OCI-LY7 (cell line): Measurements from ENCODE around the gene CIT.

ENCODE experiments used
- CTCF ChIP-seq: fragments of 200-600 bp; sonication (generic); conservative IDR thresholded peaks from 2 replicates; pipeline ENCODE4 v1.5.1; 2014; ENCODE audit warnings: mild to moderate bottlenecking, antibody characterized with exemption, low read length, moderate library complexity, mixed read lengths
- EZH2phosphoT487 ChIP-seq: fragments of 200-600 bp; sonication (generic); IDR thresholded peaks from 2 replicates; pipeline ENCODE4 v1.6.1; 2018; ENCODE audit warnings: low read depth, borderline replicate concordance, mild to moderate bottlenecking, mixed run types, antibody characterized with exemption, low read length, moderate library complexity, mixed read lengths

- TF ChIP-seq CTCF (no peak), EZH2phosphoT487 (no peak)
Observed at GRCh38 chr12:119894916-119895315, 17.8 kb upstream of the CIT start.
